A673 (cell line): Measurements from ENCODE around the gene C3orf33. TPM values are rescaled to one million over a fixed set of nuclear protein-coding genes. Genes with fewer than 3 reads are reported as not detected.

Experiments used
- BruUV-seq: library from RNA; stranded (reverse); fragments of 400-500 nt; replicated peaks from 2 replicates; lab custom pipeline; 2021; lab: Mats Ljungman, UMichigan
- CTCF ChIA-PET: fragments of 300-600 bp; sonication (Branson Sonifier 250); formaldehyde crosslinking; loops from one replicate; lab custom pipeline; 2022; ENCODE audit warnings: antibody characterized with exemption; lab: Charles Lee
- POLR2A ChIA-PET: fragments of 300-600 bp; sonication (Branson Sonifier 250); formaldehyde crosslinking; loops from one replicate; lab custom pipeline; 2022; ENCODE audit warnings: antibody characterized with exemption; ENCODE audit not compliant: low non-redundant PET; lab: Charles Lee
- DNase-seq: peaks from one replicate; pipeline ENCODE4 v3.0.0-alpha.2; 2015; ENCODE audit warnings: low spot score
- H3K27ac ChIP-seq: fragments of 200-600 bp; sonication (generic); 2 replicates; pipeline ENCODE4 v1.5.1; 2016; ENCODE audit warnings: mixed run types, low read depth, mild to moderate bottlenecking, mixed read lengths, antibody characterized with exemption, low read length; ENCODE audit not compliant: poor library complexity, severe bottlenecking
- H3K27me3 ChIP-seq: fragments of 200-600 bp; sonication (generic); replicated peaks from 2 replicates; pipeline ENCODE4 v1.6.1; 2017; ENCODE audit warnings: mixed run types, low read depth, mild to moderate bottlenecking, mixed read lengths, antibody characterized with exemption, low read length; ENCODE audit not compliant: insufficient read depth, poor library complexity
- H3K36me3 ChIP-seq: fragments of 200-600 bp; sonication (generic); 2 replicates; pipeline ENCODE4 v1.6.1; 2016; ENCODE audit warnings: mixed run types, mild to moderate bottlenecking, mixed read lengths, antibody characterized with exemption, low read length; ENCODE audit not compliant: insufficient read depth, poor library complexity, severe bottlenecking
- H3K4me1 ChIP-seq: fragments of 200-600 bp; sonication (generic); 2 replicates; pipeline ENCODE4 v1.6.1; 2017; ENCODE audit warnings: mixed run types, mild to moderate bottlenecking, mixed read lengths, antibody characterized with exemption, low read length; ENCODE audit not compliant: insufficient read depth, poor library complexity, severe bottlenecking
- H3K4me3 ChIP-seq: fragments of 200-600 bp; sonication (generic); 2 replicates; pipeline ENCODE4 v1.5.1; 2016; ENCODE audit warnings: low read depth, mixed run types, mild to moderate bottlenecking, mixed read lengths, low read length; ENCODE audit not compliant: poor library complexity, severe bottlenecking
- H3K9me3 ChIP-seq: fragments of 200-600 bp; sonication (generic); 2 replicates; pipeline ENCODE4 v1.6.1; 2016; ENCODE audit warnings: mixed run types, low read depth, mild to moderate bottlenecking, mixed read lengths, antibody characterized with exemption, low read length; ENCODE audit not compliant: poor library complexity, severe bottlenecking
- EZH2 ChIP-seq: fragments of 200-600 bp; sonication (generic); IDR thresholded peaks from 2 replicates; pipeline ENCODE4 v1.6.1; 2017; ENCODE audit warnings: borderline replicate concordance, low read depth, mild to moderate bottlenecking, mixed read lengths, antibody characterized with exemption, low read length; ENCODE audit not compliant: poor library complexity, severe bottlenecking
- intact Hi-C: fragments of 100-400 bp; cut with micrococcal nuclease; formaldehyde crosslinking; loops from one replicate; pipeline ENCODE4 v1.10.0; 2022; ENCODE audit not compliant: unreplicated experiment
- total RNA-seq: library from RNA; stranded (reverse); gene quantifications from 2 replicates; pipeline ENCODE4 v1.2.3, GENCODE V29; 2021
- TF ChIP-seq, protein P1 (sequence below): fragments of 300-800, 200-600 bp; sonication (generic); conservative IDR thresholded peaks from 2 replicates; pipeline ENCODE4 v1.5.1; 2017; ENCODE audit warnings: low read depth, mild to moderate bottlenecking, antibody characterized with exemption, low read length, moderate library complexity, mixed read lengths

Gene C3orf33
- total RNA-seq, 1 experiment from 2014 or later: 2.9 TPM

DNA sequence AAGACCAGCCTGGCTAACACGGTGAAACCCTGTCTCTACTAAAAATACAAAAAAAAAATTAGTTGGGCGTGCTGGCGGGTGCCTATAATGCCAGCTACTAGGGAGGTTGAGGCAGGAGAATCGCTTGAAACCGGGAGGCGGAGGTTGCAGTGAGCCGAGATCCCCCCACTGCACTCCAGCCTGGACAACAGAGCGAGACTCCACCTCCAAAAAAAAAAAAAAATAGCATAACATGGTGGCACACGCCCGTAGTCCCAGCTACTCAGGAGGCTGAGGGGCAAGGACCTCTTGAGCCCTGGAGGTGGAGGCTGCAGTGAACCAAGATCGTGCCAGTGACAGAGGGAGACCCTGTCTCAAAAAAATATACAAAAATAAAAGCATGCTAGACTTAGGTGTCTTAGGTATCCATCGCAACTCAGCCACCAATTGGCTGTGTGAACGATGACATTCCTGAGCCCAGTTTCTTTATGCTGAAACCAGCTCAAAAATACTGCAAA lies 67.5 kb downstream of the C3orf33 start:
- TF ChIP-seq, protein P1, sequence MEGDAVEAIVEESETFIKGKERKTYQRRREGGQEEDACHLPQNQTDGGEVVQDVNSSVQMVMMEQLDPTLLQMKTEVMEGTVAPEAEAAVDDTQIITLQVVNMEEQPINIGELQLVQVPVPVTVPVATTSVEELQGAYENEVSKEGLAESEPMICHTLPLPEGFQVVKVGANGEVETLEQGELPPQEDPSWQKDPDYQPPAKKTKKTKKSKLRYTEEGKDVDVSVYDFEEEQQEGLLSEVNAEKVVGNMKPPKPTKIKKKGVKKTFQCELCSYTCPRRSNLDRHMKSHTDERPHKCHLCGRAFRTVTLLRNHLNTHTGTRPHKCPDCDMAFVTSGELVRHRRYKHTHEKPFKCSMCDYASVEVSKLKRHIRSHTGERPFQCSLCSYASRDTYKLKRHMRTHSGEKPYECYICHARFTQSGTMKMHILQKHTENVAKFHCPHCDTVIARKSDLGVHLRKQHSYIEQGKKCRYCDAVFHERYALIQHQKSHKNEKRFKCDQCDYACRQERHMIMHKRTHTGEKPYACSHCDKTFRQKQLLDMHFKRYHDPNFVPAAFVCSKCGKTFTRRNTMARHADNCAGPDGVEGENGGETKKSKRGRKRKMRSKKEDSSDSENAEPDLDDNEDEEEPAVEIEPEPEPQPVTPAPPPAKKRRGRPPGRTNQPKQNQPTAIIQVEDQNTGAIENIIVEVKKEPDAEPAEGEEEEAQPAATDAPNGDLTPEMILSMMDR: no peak
- TF ChIP-seq EZH2: no peak
- intact Hi-C loops: no loop called here
- H3K27ac ChIP-seq: no peak overlapping the region
- no peaks in the 10 kb centered on the region for H3K36me3 ChIP-seq
- no TSS peak for BruUV-seq
- ChIA-PET POLR2A (interaction anchor here (0.6 kb wide), 1 partner anchor 301 kb away, joined by 3 read pairs; no protein-coding TSS in a partner anchor), CTCF (no interaction called here)
- H3K4me1 ChIP-seq: no peaks in the 10 kb centered on the region
- DNase-seq: no peak
- no peaks in the 10 kb centered on the region for H3K9me3 ChIP-seq
- H3K27me3 ChIP-seq: no peaks in the 10 kb centered on the region
- H3K4me3 ChIP-seq: no peak overlapping the region

DNA sequence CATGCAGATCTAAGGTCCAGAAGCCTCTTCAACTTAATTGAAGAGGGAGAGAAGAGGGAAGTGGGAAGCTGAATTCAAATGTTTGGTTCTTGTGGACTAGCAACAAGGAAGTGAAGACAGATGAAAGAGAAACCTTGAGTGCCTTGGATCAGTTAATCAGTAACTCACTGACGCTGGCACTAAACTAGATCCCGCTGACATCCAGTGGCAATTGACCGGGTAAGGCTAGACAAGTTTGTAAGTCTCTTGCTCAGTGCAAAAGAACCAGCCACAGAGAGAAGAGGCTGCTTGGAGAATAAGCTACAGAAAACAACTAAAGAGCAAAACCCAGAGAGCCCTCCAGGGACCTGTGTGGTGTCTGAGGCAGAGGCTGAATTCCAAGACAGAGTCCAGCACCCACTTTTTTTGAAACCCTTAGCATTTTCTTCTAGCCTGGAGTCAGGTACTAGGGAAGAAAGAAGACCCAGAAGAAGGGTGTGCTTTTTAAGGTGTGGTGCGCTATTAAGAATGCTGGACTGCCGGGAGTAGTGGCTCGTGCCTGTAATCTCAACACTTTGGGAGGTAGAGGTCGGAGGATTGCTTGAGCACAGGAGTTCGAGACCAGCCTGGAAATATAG lies 68.1 kb downstream of the C3orf33 start:
- BruUV-seq: no TSS peak
- TF ChIP-seq, protein P1: no peak
- TF ChIP-seq EZH2: no peak
- CTCF ChIA-PET: no interaction called here
- H3K4me3 ChIP-seq: no peak overlapping the region
- H3K27ac ChIP-seq: no peak overlapping the region
- no peaks in the 10 kb centered on the region for H3K4me1 ChIP-seq
- H3K27me3 ChIP-seq: no peaks in the 10 kb centered on the region
- H3K36me3 ChIP-seq: no peaks in the 10 kb centered on the region
- H3K9me3 ChIP-seq: no peaks in the 10 kb centered on the region
- DNase-seq: no peak
- POLR2A ChIA-PET: no interaction called here
- intact Hi-C loops: no loop called here

DNA sequence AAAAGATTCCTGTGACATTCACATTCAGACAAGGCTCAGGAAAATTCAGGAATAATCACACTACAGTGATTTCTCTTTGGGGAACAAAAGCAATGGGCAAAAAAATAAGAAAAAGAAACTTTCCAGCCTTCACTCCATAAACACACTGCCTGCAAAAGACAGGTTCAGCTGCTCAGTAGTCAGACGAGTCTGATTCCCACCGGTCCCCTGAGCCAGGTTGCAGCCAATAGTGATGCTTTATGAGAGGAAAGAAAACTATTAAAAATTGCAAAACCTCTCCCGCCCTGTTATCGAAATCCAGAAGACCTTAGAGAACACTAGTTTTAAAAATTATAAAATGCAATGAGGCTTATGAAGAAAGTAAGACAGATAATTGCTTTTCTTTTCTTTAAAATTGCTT lies 69.7 kb downstream of the C3orf33 start:
- no peaks in the 10 kb centered on the region for H3K4me1 ChIP-seq
- no peak overlapping the region for H3K27ac ChIP-seq
- H3K9me3 ChIP-seq: no peaks in the 10 kb centered on the region
- intact Hi-C loops: no loop called here
- H3K4me3 ChIP-seq: no peak overlapping the region
- no TSS peak for BruUV-seq
- no peaks in the 10 kb centered on the region for H3K36me3 ChIP-seq
- no peaks in the 10 kb centered on the region for H3K27me3 ChIP-seq
- no peak for DNase-seq
- TF ChIP-seq, protein P1: no peak
- no peak for TF ChIP-seq EZH2
- ChIA-PET POLR2A (no interaction called here), CTCF (interaction anchor here (0.7 kb wide), 1 partner anchor 323 kb away, joined by 8 read pairs; no protein-coding TSS in a partner anchor)
